ENCODE measurements around the gene GCNT1.
"Not testable (repeated sequence)": the region's sequence is repeated elsewhere in the genome, so short reads cannot be mapped to it uniquely, and the experiment has no call there.

GRCh38 chr9:76437017-76437699 lies 21.8 kb upstream of the GCNT1 start:
- not testable (repeated sequence) for TF ChIP-seq CTCF, POLR2AphosphoS5 (IDR thresholded peaks at IDR 0.05)

Data from prostate gland (tissue), 2 donors.